LNCaP clone FGC (cell line): ENCODE data around the gene SPTB.

Source experiments
- DNase-seq: peaks from one replicate; pipeline ENCODE4 v3.0.0-alpha.2; 2011; ENCODE audit warnings: low read depth
- H3K4me3 ChIP-seq: 2 replicates; pipeline ENCODE4 v1.5.1; 2011; ENCODE audit warnings: mild to moderate bottlenecking, low read depth, low read length, control low read depth
- CTCF ChIP-seq: IDR thresholded peaks from 2 replicates; pipeline ENCODE4 v1.5.1; 2012; ENCODE audit warnings: mild to moderate bottlenecking; ENCODE audit not compliant: control insufficient read depth, insufficient read depth; ENCODE audit errors: extremely low read depth

SPTB gene

GRCh38 chr14:64786296-64787149 is 93.2 kb downstream of the SPTB start:
- DNase-seq = no peak
- no peak overlapping the region for H3K4me3 ChIP-seq

GRCh38 chr14:64784006-64784405 is 95.7 kb downstream of the SPTB start:
- no peak overlapping the region for H3K4me3 ChIP-seq
- no peak for TF ChIP-seq CTCF
- DNase-seq = no peak

More at GRCh38 chr14:64786296-64787149, 93.2 kb downstream of the SPTB start:
- no peak for TF ChIP-seq CTCF

- H3K4me3 ChIP-seq = no peak overlapping the region
- no peak for DNase-seq
- no peak for TF ChIP-seq CTCF
Measured at GRCh38 chr14:64782196-64782595, 97.5 kb downstream of the SPTB start.

- no peak for TF ChIP-seq CTCF
- no peak for DNase-seq
- H3K4me3 ChIP-seq = no peak overlapping the region
Measured at GRCh38 chr14:64779472-64779871, 100.2 kb downstream of the SPTB start.

GRCh38 chr14:64778104-64778754 is 101.5 kb downstream of the SPTB start:
- no peak for DNase-seq
- TF ChIP-seq CTCF = no peak
- H3K4me3 ChIP-seq = no peak overlapping the region

- H3K4me3 ChIP-seq = no peak overlapping the region
- no peak for DNase-seq
- TF ChIP-seq CTCF = no peak
Measured at GRCh38 chr14:64777461-64777860, 102.2 kb downstream of the SPTB start.
